Subcutaneous adipose tissue (tissue), 4 donors: ENCODE data around the gene GABRA4. TPM values are rescaled to one million over a fixed set of nuclear protein-coding genes. Genes with fewer than 3 reads are reported as not detected.

ENCODE experiments used
- CTCF ChIP-seq: fragments of 450-650 bp; IDR thresholded peaks from one replicate; pipeline ENCODE4 v1.5.1; 2016; ENCODE audit warnings: low read depth, mild to moderate bottlenecking, control low read depth, antibody characterized with exemption, moderate library complexity
- total RNA-seq, 4 donors: library from RNA; depleted of rRNA; stranded (reverse); fragments of >200 nt; gene quantifications; one replicate each; pipeline ENCODE4 v1.1.0, GENCODE V29; 2016

GABRA4 gene
- total RNA-seq, 4 donors from 2014 or later: not detected

GRCh38 chr4:46874811-46875210, 118.6 kb downstream of the GABRA4 start:
- TF ChIP-seq CTCF: no peak

GRCh38 chr4:46870411-46870810, 123.0 kb downstream of the GABRA4 start:
- TF ChIP-seq CTCF: no peak

Other genes starting within 250 kb of the GABRA4 start
- not detected for gene COX7B2, start 84.3 kb downstream of the GABRA4 start, total RNA-seq
- gene GABRB1, start 38.0 kb upstream of the GABRA4 start, total RNA-seq: not detected